NB4 (cell line): ENCODE measurements around the gene FAM83E.

Experiments
- TF ChIP-seq, protein P1 (sequence below): IDR thresholded peaks from 2 replicates; pipeline ENCODE4 v1.6.1; 2011; ENCODE audit warnings: low read depth, low read length
- TF ChIP-seq, protein P2 (sequence below): IDR thresholded peaks from one replicate; pipeline ENCODE4 v1.5.1; 2012; ENCODE audit warnings: low read depth, low read length

DNA sequence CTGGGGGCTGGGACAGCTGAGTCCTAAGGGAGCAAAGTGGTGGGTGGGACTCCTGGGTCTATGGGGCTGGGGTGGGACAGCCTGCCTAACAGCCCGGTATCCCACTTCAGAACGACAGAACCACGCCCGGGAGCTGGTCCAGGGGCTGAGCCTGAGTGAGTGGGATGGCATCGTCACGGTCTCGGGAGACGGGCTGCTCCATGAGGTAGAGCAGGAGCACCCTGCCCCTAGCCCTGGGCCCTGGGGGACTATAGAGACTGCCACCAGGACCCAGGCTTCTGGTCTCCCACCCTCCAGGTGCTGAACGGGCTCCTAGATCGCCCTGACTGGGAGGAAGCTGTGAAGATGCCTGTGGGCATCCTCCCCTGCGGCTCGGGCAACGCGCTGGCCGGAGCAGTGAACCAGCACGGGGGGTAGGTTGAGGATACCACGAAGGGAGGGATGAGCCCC lies 13.0 kb upstream of the FAM83E start:
- TF ChIP-seq, protein P1, sequence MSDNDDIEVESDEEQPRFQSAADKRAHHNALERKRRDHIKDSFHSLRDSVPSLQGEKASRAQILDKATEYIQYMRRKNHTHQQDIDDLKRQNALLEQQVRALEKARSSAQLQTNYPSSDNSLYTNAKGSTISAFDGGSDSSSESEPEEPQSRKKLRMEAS: no peak
- TF ChIP-seq, protein P2, sequence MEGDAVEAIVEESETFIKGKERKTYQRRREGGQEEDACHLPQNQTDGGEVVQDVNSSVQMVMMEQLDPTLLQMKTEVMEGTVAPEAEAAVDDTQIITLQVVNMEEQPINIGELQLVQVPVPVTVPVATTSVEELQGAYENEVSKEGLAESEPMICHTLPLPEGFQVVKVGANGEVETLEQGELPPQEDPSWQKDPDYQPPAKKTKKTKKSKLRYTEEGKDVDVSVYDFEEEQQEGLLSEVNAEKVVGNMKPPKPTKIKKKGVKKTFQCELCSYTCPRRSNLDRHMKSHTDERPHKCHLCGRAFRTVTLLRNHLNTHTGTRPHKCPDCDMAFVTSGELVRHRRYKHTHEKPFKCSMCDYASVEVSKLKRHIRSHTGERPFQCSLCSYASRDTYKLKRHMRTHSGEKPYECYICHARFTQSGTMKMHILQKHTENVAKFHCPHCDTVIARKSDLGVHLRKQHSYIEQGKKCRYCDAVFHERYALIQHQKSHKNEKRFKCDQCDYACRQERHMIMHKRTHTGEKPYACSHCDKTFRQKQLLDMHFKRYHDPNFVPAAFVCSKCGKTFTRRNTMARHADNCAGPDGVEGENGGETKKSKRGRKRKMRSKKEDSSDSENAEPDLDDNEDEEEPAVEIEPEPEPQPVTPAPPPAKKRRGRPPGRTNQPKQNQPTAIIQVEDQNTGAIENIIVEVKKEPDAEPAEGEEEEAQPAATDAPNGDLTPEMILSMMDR: no peak
